Measurements from ENCODE around the gene CTCF.
A peak's percentile ranks its signal among the peaks of the same experiment; 100 is the strongest.

CTCF gene

GRCh38 chr16:67535201-67535600, 27.1 kb upstream of the CTCF start:
- Histone ChIP-seq H3K27ac (ENCODE audit: low read depth, low read length) (no peak overlapping the region), H3K9me3 (ENCODE audit: insufficient read depth, low read depth, low read length) (no peaks in the 10 kb centered on the region), H3K4me3 (ENCODE audit: low read length) (no peak overlapping the region), H3K36me3 (ENCODE audit: insufficient read depth, low read length) (no peaks in the 10 kb centered on the region), H3K9ac (ENCODE audit: low read depth, low read length) (no peak overlapping the region), H3K27me3 (ENCODE audit: insufficient read depth, low read length) (peaks cover 99% of the 10 kb centered on the region), H3K4me1 (ENCODE audit: insufficient read depth, low read length) (peaks cover 5% of the 10 kb centered on the region; the same call in 1 of the 2 replicates)
- 89% methylated on average over 2 of the region's 2 CpGs for WGBS

- WGBS: under 1% methylated on average over 32 of the region's 32 CpGs
- H3K36me3 ChIP-seq (ENCODE audit: insufficient read depth, low read length): peaks cover 6% of the 10 kb centered on the region
- H3K4me1 ChIP-seq (ENCODE audit: insufficient read depth, low read length): no peaks in the 10 kb centered on the region
- peaks cover 84% of the 10 kb centered on the region for H3K27me3 ChIP-seq (ENCODE audit: insufficient read depth, low read length)
- H3K9me3 ChIP-seq (ENCODE audit: insufficient read depth, low read depth, low read length): no peaks in the 10 kb centered on the region
- no peak overlapping the region for H3K27ac ChIP-seq (ENCODE audit: low read depth, low read length)
- peak overlapping the region; percentile 63 for H3K4me3 ChIP-seq (ENCODE audit: low read length)
- H3K9ac ChIP-seq (ENCODE audit: low read depth, low read length): peak overlapping the region; percentile 44
Measured at GRCh38 chr16:67537270-67537635, 25.1 kb upstream of the CTCF start.

DNA sequence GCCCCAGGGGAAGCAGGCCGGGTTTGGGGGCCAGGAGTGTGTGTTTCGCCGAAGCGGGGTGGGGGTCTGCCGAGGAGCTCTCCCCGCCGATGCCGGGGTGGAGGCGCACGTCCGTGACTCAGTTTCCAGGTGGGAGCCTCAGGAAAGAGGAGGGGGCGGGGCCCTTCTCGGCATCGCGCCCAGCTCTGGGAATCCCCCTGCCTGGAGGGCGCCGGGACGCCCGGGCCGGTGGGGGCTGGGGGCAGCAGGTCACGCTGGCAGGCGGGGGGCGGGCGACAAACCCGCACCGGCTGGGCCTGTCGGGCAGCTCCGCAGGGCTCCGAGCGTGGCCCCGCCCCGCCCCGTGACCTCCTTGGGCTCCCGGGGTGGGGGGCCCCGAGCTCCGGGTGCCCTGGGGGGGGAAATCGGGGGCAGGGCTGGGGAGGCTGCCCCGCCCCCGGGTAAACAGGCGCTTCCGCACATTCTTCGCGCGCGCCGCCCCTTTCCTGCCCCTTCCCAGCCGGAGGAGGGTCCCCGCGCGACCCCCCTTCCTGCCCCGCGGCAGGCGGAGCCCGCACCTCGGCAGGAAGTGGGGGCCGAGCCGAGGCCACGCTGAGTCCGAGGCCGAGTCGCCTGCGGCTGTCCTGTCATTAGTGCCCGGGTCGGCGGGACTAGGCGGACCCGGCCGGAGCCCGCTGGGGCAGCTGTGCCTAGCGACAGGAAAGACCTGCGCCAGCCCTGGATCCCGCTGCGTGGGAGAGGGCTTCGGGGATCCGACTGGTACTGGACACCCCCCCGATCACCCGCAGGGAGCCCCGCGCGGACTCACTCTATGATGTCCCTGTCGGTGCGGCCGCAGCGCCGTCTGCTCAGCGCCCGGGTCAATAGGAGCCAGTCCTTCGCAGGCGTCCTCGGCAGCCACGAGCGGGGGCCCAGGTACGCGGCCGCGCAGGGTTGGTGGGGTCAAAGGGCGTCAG, 24.4 kb upstream of the CTCF start:
- H3K36me3 ChIP-seq (ENCODE audit: insufficient read depth, low read length): peaks cover 6% of the 10 kb centered on the region

DNA sequence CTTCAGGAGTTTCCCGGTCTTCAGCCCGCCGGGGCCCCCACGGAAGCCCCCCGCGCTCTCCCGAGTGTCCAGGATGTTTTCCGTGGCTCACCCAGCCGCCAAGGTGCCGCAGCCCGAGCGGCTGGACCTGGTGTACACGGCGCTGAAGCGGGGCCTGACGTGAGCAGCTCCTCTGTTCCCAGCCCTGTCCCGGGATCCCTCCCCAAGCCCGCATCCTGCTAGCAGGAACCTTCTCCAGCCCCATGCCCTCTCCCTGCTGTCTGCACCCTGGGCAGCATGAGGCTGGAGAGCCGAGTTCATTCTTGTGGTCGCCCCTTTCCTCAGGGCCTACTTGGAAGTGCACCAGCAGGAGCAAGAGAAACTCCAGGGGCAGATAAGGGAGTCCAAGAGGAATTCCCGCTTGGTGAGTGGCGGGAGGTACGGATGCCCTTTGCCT, 23.6 kb upstream of the CTCF start:
- Histone ChIP-seq H3K4me3 (ENCODE audit: low read length) (peak overlapping the region; percentile 63), H3K9ac (ENCODE audit: low read depth, low read length) (0 out of 2 replicates have a peak overlapping the region, but pooled peaks have one; percentile 35), H3K27me3 (ENCODE audit: insufficient read depth, low read length) (peaks cover 70% of the 10 kb centered on the region), H3K9me3 (ENCODE audit: insufficient read depth, low read depth, low read length) (no peaks in the 10 kb centered on the region), H3K36me3 (ENCODE audit: insufficient read depth, low read length) (peaks cover 6% of the 10 kb centered on the region), H3K4me1 (ENCODE audit: insufficient read depth, low read length) (no peaks in the 10 kb centered on the region), H3K27ac (ENCODE audit: low read depth, low read length) (no peak overlapping the region)
- 17% methylated on average over 23 of the region's 23 CpGs for WGBS

More for the DNA sequence above, 24.4 kb upstream of the CTCF start:
- H3K9me3 ChIP-seq (ENCODE audit: insufficient read depth, low read depth, low read length): no peaks in the 10 kb centered on the region
- no peaks in the 10 kb centered on the region for H3K4me1 ChIP-seq (ENCODE audit: insufficient read depth, low read length)
- WGBS: 1% methylated on average over 97 of the region's 97 CpGs
- H3K9ac ChIP-seq (ENCODE audit: low read depth, low read length): peak overlapping the region; percentile 44
- peaks cover 77% of the 10 kb centered on the region for H3K27me3 ChIP-seq (ENCODE audit: insufficient read depth, low read length)
- H3K4me3 ChIP-seq (ENCODE audit: low read length): peak overlapping the region; percentile 63
- no peak overlapping the region for H3K27ac ChIP-seq (ENCODE audit: low read depth, low read length)

- Histone ChIP-seq H3K4me3 (ENCODE audit: low read length) (no peak overlapping the region), H3K4me1 (ENCODE audit: insufficient read depth, low read length) (no peaks in the 10 kb centered on the region), H3K27ac (ENCODE audit: low read depth, low read length) (no peak overlapping the region), H3K9ac (ENCODE audit: low read depth, low read length) (no peak overlapping the region), H3K9me3 (ENCODE audit: insufficient read depth, low read depth, low read length) (no peaks in the 10 kb centered on the region), H3K27me3 (ENCODE audit: insufficient read depth, low read length) (peaks cover 65% of the 10 kb centered on the region), H3K36me3 (ENCODE audit: insufficient read depth, low read length) (peaks cover 6% of the 10 kb centered on the region)
- 29% methylated on average over 3 of the region's 4 CpGs for WGBS
Measured at GRCh38 chr16:67539271-67539670, 23.1 kb upstream of the CTCF start.

DNA sequence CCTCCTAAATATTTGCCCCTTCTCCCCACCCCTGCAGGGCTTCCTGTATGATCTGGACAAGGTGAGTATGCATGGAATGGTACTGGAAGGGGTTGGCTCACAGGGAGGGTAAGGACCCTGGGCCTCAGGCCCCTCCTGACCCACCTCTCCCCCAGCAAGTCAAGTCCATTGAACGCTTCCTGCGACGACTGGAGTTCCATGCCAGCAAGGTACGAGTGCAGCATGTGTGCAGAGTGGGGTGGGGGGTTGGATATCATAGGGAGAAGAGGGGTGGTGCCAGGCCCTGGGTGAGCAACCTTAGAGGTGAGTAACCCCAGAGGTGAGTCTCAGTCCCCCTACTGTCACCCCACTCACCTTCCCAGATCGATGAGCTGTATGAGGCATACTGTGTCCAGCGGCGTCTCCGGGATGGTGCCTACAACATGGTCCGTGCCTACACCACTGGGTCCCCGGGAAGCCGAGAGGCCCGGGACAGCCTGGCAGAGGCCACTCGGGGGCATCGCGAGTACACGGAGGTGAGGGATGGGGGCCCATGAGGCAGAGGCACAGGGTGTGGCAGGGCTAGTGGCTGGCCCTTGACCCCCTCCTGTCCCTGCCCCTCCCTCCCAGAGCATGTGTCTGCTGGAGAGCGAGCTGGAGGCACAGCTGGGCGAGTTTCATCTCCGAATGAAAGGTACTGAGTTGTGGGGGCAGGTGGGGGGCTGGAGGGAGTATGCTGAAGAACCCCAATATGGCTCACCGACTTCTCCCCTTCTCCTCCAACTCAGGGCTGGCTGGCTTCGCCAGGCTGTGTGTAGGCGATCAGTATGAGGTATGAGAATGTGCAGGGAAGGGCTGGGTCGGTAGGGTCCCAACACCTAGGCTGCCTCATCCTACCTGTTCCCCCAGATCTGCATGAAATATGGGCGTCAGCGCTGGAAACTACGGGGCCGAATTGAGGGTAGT, 22.4 kb upstream of the CTCF start:
- WGBS: 91% methylated on average over 23 of the region's 27 CpGs
- Histone ChIP-seq H3K27me3 (ENCODE audit: insufficient read depth, low read length) (peaks cover 58% of the 10 kb centered on the region), H3K9me3 (ENCODE audit: insufficient read depth, low read depth, low read length) (no peaks in the 10 kb centered on the region), H3K4me1 (ENCODE audit: insufficient read depth, low read length) (no peaks in the 10 kb centered on the region), H3K4me3 (ENCODE audit: low read length) (no peak overlapping the region), H3K27ac (ENCODE audit: low read depth, low read length) (no peak overlapping the region), H3K9ac (ENCODE audit: low read depth, low read length) (no peak overlapping the region), H3K36me3 (ENCODE audit: insufficient read depth, low read length) (peaks cover 6% of the 10 kb centered on the region)

- 96% methylated on average over 1 of the region's 1 CpG for WGBS
- Histone ChIP-seq H3K36me3 (ENCODE audit: insufficient read depth, low read length) (peaks cover 6% of the 10 kb centered on the region), H3K9ac (ENCODE audit: low read depth, low read length) (no peak overlapping the region), H3K27me3 (ENCODE audit: insufficient read depth, low read length) (peaks cover 50% of the 10 kb centered on the region), H3K27ac (ENCODE audit: low read depth, low read length) (no peak overlapping the region), H3K4me1 (ENCODE audit: insufficient read depth, low read length) (no peaks in the 10 kb centered on the region), H3K9me3 (ENCODE audit: insufficient read depth, low read depth, low read length) (no peaks in the 10 kb centered on the region), H3K4me3 (ENCODE audit: low read length) (no peak overlapping the region)
Measured at GRCh38 chr16:67540756-67541155, 21.6 kb upstream of the CTCF start.

DNA sequence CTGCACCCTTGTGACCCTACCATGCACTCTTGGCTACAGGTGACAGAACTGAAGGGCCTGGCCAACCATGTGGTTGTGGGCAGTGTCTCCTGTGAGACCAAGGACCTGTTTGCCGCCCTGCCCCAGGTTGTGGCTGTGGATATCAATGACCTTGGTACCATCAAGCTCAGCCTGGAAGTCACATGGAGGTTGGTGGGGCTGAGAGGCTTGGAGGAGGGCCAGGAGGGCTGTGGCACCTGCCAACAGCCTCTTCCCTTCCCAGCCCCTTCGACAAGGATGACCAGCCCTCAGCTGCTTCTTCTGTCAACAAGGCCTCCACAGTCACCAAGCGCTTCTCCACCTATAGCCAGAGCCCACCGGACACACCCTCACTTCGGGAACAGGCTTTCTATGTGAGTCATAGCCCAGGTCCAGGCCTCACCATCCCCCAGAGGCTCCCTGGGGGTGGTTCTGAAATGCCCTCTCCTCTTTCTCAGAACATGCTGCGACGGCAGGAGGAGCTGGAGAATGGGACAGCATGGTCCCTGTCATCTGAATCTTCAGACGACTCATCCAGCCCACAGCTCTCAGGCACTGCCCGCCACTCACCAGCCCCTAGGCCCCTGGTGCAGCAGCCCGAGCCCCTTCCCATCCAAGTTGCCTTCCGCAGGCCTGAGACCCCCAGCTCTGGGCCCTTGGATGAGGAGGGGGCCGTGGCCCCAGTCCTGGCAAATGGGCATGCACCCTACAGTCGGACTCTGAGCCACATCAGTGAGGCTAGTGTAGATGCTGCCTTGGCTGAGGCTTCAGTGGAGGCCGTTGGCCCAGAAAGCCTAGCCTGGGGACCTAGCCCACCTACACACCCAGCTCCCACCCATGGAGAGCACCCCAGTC, 20.7 kb upstream of the CTCF start:
- peaks cover 6% of the 10 kb centered on the region for H3K36me3 ChIP-seq (ENCODE audit: insufficient read depth, low read length)
- H3K4me3 ChIP-seq (ENCODE audit: low read length): no peak overlapping the region
- H3K4me1 ChIP-seq (ENCODE audit: insufficient read depth, low read length): no peaks in the 10 kb centered on the region
- peaks cover 42% of the 10 kb centered on the region for H3K27me3 ChIP-seq (ENCODE audit: insufficient read depth, low read length)
- 84% methylated on average over 14 of the region's 14 CpGs for WGBS
- no peak overlapping the region for H3K27ac ChIP-seq (ENCODE audit: low read depth, low read length)
- no peak overlapping the region for H3K9ac ChIP-seq (ENCODE audit: low read depth, low read length)
- H3K9me3 ChIP-seq (ENCODE audit: insufficient read depth, low read depth, low read length): no peaks in the 10 kb centered on the region

- H3K27ac ChIP-seq (ENCODE audit: low read depth, low read length): no peak overlapping the region
- no peak overlapping the region for H3K9ac ChIP-seq (ENCODE audit: low read depth, low read length)
- H3K4me1 ChIP-seq (ENCODE audit: insufficient read depth, low read length): no peaks in the 10 kb centered on the region
- H3K27me3 ChIP-seq (ENCODE audit: insufficient read depth, low read length): peaks cover 33% of the 10 kb centered on the region
- H3K4me3 ChIP-seq (ENCODE audit: low read length): no peak overlapping the region
- no peaks in the 10 kb centered on the region for H3K9me3 ChIP-seq (ENCODE audit: insufficient read depth, low read depth, low read length)
- peaks cover 6% of the 10 kb centered on the region for H3K36me3 ChIP-seq (ENCODE audit: insufficient read depth, low read length)
Measured at GRCh38 chr16:67542464-67542863, 19.9 kb upstream of the CTCF start.

GRCh38 chr16:67543036-67543435, 19.3 kb upstream of the CTCF start:
- H3K9me3 ChIP-seq (ENCODE audit: insufficient read depth, low read depth, low read length): no peaks in the 10 kb centered on the region
- no peak overlapping the region for H3K9ac ChIP-seq (ENCODE audit: low read depth, low read length)
- no peak overlapping the region for H3K4me3 ChIP-seq (ENCODE audit: low read length)
- 95% methylated on average over 8 of the region's 8 CpGs for WGBS
- no peak overlapping the region for H3K27ac ChIP-seq (ENCODE audit: low read depth, low read length)
- peaks cover 27% of the 10 kb centered on the region for H3K27me3 ChIP-seq (ENCODE audit: insufficient read depth, low read length)
- peaks cover 6% of the 10 kb centered on the region for H3K36me3 ChIP-seq (ENCODE audit: insufficient read depth, low read length)
- H3K4me1 ChIP-seq (ENCODE audit: insufficient read depth, low read length): no peaks in the 10 kb centered on the region

Data from HUES64 (cell line).